Gastrocnemius medialis (tissue), 4 donors: ENCODE results near the gene CEP72.

Source experiments
- CTCF ChIP-seq, 5 experiments: fragments of 450-650 bp in 3 of 5; fragments of 200-600 bp in 2 of 5; sonication (generic) in 2 of 5; IDR thresholded peaks in 4 of 5; conservative IDR thresholded peaks in 1 of 5; 1 replicate in 4 of 5; 2 replicates in 1 of 5; pipeline ENCODE4 v1.5.1; 2016 to 2019; ENCODE audit warnings: antibody characterized with exemption in 5 of 5, mild to moderate bottlenecking in 3 of 5, moderate library complexity in 3 of 5
- POLR2A ChIP-seq, 2 donors: fragments of 450-650 bp; IDR thresholded peaks; one replicate each; pipeline ENCODE4 v1.6.1; 2017; ENCODE audit warnings: antibody characterized with exemption in 2 of 2, mild to moderate bottlenecking in 2 of 2, moderate library complexity in 2 of 2

GRCh38 chr5:647311-647710 lies 35.2 kb downstream of the CEP72 start:
- TF ChIP-seq CTCF (IDR thresholded peaks at IDR 0.05 in 4 of 5, conservative IDR thresholded peaks at IDR 0.05 in 1 of 5) (no peak), POLR2A (IDR thresholded peaks at IDR 0.05) (no peak)
